HL-60 (cell line): ENCODE data around the gene VRK2.

ENCODE experiments used
- CTCF ChIP-seq: IDR thresholded peaks from one replicate; pipeline ENCODE4 v1.5.1; 2011; ENCODE audit warnings: low read length, control low read depth, inconsistent platforms; ENCODE audit not compliant: insufficient read depth
- GABPA ChIP-seq: IDR thresholded peaks from 2 replicates; pipeline ENCODE4 v1.6.1; 2012; ENCODE audit warnings: low read depth

DNA sequence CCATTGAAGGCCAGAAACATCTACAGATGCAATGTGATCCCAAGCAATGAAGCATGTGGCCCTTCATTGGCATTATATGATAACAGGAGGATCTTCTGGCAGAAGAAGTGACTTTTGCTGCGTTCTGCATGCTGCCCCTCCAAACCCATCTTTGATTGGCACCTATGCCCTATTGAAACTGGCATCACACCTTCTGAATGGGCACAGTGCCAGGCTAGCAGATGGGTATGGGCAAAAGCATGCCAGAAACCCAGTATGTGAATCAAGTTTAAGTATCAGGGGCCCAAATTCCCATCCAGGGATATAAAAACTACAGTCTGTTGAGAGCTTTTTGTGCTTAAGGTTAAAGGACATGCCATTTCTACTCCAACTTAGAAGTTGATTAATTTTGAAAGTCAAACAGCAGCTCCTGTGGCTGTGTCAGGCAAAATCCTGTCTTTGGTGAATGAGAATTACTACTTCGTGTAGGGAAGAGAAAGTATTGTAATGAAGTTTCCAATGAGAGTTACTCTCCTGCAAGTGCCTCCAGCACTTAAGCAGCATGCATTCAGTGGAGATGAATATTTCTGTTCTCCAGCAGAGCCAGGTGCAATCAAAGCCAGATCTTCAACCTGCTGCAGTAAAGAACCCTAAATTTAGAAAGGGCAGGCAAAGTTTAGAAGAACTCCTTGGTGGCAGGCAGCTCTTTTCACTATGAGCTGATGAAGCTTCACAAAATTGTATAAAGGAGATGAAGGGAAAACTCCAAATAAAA is 8.6 kb downstream of the VRK2 start:
- TF ChIP-seq GABPA (no peak), CTCF (no peak)
